ENCODE results near the gene PEX11A.

DNA sequence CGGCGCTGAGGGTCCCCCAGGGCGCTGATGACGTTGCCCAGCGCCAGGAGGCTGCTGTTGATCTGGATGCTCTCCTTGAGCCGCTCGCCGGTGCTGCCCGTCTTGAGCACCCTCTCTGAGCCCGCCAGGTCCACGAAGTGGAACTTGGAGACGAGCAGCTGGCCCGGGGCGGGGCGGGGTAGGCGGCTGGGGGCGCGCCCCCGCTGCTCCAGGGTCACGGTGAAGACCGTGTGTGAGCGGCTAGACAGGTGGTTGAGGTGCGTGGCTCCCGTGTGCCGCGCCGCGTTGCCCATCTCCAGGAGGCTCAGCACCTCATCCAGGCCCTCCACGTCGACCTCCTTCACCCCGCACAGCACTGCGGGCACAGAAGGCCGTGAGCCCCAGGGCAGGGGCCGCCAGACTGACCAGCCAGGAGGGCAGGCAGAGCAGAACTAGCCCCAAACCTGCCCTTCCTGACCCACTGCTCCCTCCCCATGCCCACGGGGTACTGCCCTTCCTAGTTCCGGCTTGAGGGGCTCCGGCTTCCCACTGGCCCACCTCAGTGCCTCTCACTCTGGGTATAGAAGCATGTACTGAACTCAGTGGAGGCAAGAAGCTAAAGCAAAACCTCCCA is 41.4 kb downstream of the PEX11A start:
- TF ChIP-seq, protein P1, sequence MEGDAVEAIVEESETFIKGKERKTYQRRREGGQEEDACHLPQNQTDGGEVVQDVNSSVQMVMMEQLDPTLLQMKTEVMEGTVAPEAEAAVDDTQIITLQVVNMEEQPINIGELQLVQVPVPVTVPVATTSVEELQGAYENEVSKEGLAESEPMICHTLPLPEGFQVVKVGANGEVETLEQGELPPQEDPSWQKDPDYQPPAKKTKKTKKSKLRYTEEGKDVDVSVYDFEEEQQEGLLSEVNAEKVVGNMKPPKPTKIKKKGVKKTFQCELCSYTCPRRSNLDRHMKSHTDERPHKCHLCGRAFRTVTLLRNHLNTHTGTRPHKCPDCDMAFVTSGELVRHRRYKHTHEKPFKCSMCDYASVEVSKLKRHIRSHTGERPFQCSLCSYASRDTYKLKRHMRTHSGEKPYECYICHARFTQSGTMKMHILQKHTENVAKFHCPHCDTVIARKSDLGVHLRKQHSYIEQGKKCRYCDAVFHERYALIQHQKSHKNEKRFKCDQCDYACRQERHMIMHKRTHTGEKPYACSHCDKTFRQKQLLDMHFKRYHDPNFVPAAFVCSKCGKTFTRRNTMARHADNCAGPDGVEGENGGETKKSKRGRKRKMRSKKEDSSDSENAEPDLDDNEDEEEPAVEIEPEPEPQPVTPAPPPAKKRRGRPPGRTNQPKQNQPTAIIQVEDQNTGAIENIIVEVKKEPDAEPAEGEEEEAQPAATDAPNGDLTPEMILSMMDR (IDR thresholded peaks at IDR 0.05): no peak
- TF ChIP-seq POLR2A (IDR thresholded peaks at IDR 0.05): no peak
